SK-N-SH (cell line): ENCODE measurements around the gene ARHGAP8. TPM values are rescaled to one million over a fixed set of nuclear protein-coding genes. Genes with fewer than 3 reads are reported as not detected.

Experiments
- CTCF ChIA-PET: fragments of 300-600, 350-600 bp; formaldehyde crosslinking; extraction: SDS; loops from one replicate; lab custom pipeline; 2021; lab: Yijun Ruan, JAX
- POLR2A ChIA-PET: fragments of 350-600 bp; sonication (Branson Sonifier 250); formaldehyde crosslinking; extraction: SDS; loops from one replicate; lab custom pipeline; 2020; ENCODE audit warnings: antibody characterized with exemption, inconsistent platforms; lab: Yijun Ruan, JAX
- DNase-seq: peaks from one replicate; pipeline ENCODE4 v3.0.0; 2012
- H2AFZ ChIP-seq: fragments of 200-600 bp; sonication (generic); 2 replicates; pipeline ENCODE4 v1.8.1; 2016; ENCODE audit warnings: antibody characterized with exemption, mild to moderate bottlenecking, low read depth
- H3F3A ChIP-seq: fragments of 200-600 bp; sonication (generic); replicated peaks from 2 replicates; pipeline ENCODE3; 2016; ENCODE audit warnings: antibody characterized with exemption, mild to moderate bottlenecking; ENCODE audit not compliant: insufficient read depth
- H3K27ac ChIP-seq, 2 experiments: fragments of 200-500 bp in 1 of 2; fragments of 200-600 bp in 1 of 2; sonication (Bioruptor generic) in 1 of 2; sonication (generic), shearing (Covaris generic) in 1 of 2; 2 replicates each; pipeline versions ENCODE4 v1.5.1 to v1.6.1; 2014 to 2016; ENCODE audit warnings: low read depth in 2 of 2, inconsistent platforms in 1 of 2, low read length in 1 of 2, mild to moderate bottlenecking in 1 of 2, mixed read lengths in 1 of 2
- H3K27me3 ChIP-seq: fragments of 200-600 bp; sonication (generic), shearing (Covaris generic); 2 replicates; pipeline ENCODE4 v1.6.1; 2016; ENCODE audit warnings: mixed run types; ENCODE audit not compliant: insufficient read depth
- H3K36me3 ChIP-seq, 2 experiments: fragments of 200-500 bp in 1 of 2; fragments of 200-600 bp in 1 of 2; sonication (Bioruptor generic) in 1 of 2; sonication (generic) in 1 of 2; replicated peaks in 1 of 2; 2 replicates each; pipeline versions ENCODE3 to v1.5.1; 2014 to 2016; ENCODE audit warnings: low read length in 1 of 2, mild to moderate bottlenecking in 1 of 2; ENCODE audit not compliant: insufficient read depth in 2 of 2, control insufficient read depth in 1 of 2
- H3K4me1 ChIP-seq, 2 experiments: fragments of 200-500 bp in 1 of 2; fragments of 200-600 bp in 1 of 2; sonication (Bioruptor generic) in 1 of 2; sonication (generic), shearing (Covaris generic) in 1 of 2; 2 replicates each; pipeline versions ENCODE4 v1.5.1 to v1.6.1; 2014 to 2016; ENCODE audit warnings: low read depth in 1 of 2, low read length in 1 of 2, mixed run types in 1 of 2; ENCODE audit not compliant: insufficient read depth in 2 of 2, control insufficient read depth in 1 of 2
- H3K4me2 ChIP-seq: fragments of 200-600 bp; sonication (generic), shearing (Covaris generic); 2 replicates; pipeline ENCODE4 v1.6.1; 2017; ENCODE audit warnings: mixed run types
- H3K4me3 ChIP-seq, 2 experiments: fragments of 200-500 bp in 1 of 2; fragments of 200-600 bp in 1 of 2; sonication (Bioruptor generic) in 1 of 2; sonication (generic), shearing (Covaris generic) in 1 of 2; 2 replicates each; pipeline versions ENCODE4 v1.5.1 to v1.8.1; 2014 to 2016; ENCODE audit warnings: low read depth in 2 of 2, inconsistent platforms in 1 of 2, low read length in 1 of 2, mild to moderate bottlenecking in 1 of 2, mixed read lengths in 1 of 2, moderate library complexity in 1 of 2
- H3K79me2 ChIP-seq: fragments of 200-600 bp; sonication (generic); 2 replicates; pipeline ENCODE4 v1.8.1; 2017; ENCODE audit warnings: mild to moderate bottlenecking; ENCODE audit not compliant: insufficient read depth
- H3K9ac ChIP-seq: fragments of 200-600 bp; sonication (generic); 2 replicates; pipeline ENCODE4 v1.6.1; 2017; ENCODE audit warnings: mixed run types
- H3K9me2 ChIP-seq: fragments of 200-600 bp; sonication (generic); 2 replicates; pipeline ENCODE4 v1.6.1; 2017; ENCODE audit warnings: mixed run types
- H3K9me3 ChIP-seq: fragments of 200-600 bp; sonication (generic); 2 replicates; pipeline ENCODE4 v1.6.1; 2017; ENCODE audit warnings: mixed run types, mild to moderate bottlenecking, moderate library complexity
- H4K20me1 ChIP-seq: fragments of 200-600 bp; sonication (generic); 2 replicates; pipeline ENCODE4 v1.6.1; 2017; ENCODE audit warnings: mild to moderate bottlenecking, mixed run types; ENCODE audit not compliant: insufficient read depth
- EP300 ChIP-seq, 2 experiments: IDR thresholded peaks; 2 replicates each; pipeline versions ENCODE4 v1.4.0 to v1.6.1; 2012; ENCODE audit warnings: borderline replicate concordance in 1 of 2, low read depth in 1 of 2, low read length in 1 of 2
- FOSL2 ChIP-seq: IDR thresholded peaks from 2 replicates; pipeline ENCODE4 v1.4.0; 2012; ENCODE audit warnings: low read depth, mild to moderate bottlenecking, moderate library complexity, borderline replicate concordance
- FOXM1 ChIP-seq: IDR thresholded peaks from 2 replicates; pipeline ENCODE4 v1.4.0; 2012; ENCODE audit warnings: low read depth, mild to moderate bottlenecking
- GABPA ChIP-seq: IDR thresholded peaks from 2 replicates; pipeline ENCODE4 v1.4.0; 2012; ENCODE audit warnings: low read depth, mild to moderate bottlenecking
- GATA2 ChIP-seq: sonication (generic); formaldehyde crosslinking; IDR thresholded peaks from 2 replicates; pipeline ENCODE4 v1.5.0; 2020; ENCODE audit warnings: mild to moderate bottlenecking, missing genetic modification reagents
- MXI1 ChIP-seq: IDR thresholded peaks from 2 replicates; pipeline ENCODE4 v1.6.1; 2012; ENCODE audit warnings: mild to moderate bottlenecking, low read depth, low read length, improper control_type of control experiment
- NFIC ChIP-seq: IDR thresholded peaks from 2 replicates; pipeline ENCODE4 v1.4.0; 2012; ENCODE audit warnings: borderline replicate concordance
- POLR2AphosphoS5 ChIP-seq: IDR thresholded peaks from 2 replicates; pipeline ENCODE4 v1.6.1; 2012; ENCODE audit warnings: low read depth, low read length
- RCOR1 ChIP-seq: fragments of 150-350 bp; IDR thresholded peaks from 2 replicates; pipeline ENCODE4 v1.6.1; 2017; ENCODE audit warnings: antibody characterized with exemption, low read length
- RFX5 ChIP-seq: IDR thresholded peaks from 2 replicates; pipeline ENCODE4 v1.6.1; 2012; ENCODE audit warnings: mild to moderate bottlenecking, improper control_type of control experiment, low read length
- RXRA ChIP-seq: IDR thresholded peaks from 2 replicates; pipeline ENCODE4 v1.4.0; 2012; ENCODE audit warnings: low read depth, mild to moderate bottlenecking, borderline replicate concordance
- SIN3A ChIP-seq: IDR thresholded peaks from 2 replicates; pipeline ENCODE4 v1.6.1; 2012; ENCODE audit warnings: low read depth, mild to moderate bottlenecking, low read length, moderate library complexity, borderline replicate concordance
- TAF1 ChIP-seq: IDR thresholded peaks from 2 replicates; pipeline ENCODE4 v1.6.1; 2012; ENCODE audit warnings: low read depth, mild to moderate bottlenecking, low read length, moderate library complexity, borderline replicate concordance
- TEAD4 ChIP-seq: IDR thresholded peaks from 2 replicates; pipeline ENCODE4 v1.4.0; 2012; ENCODE audit warnings: mild to moderate bottlenecking, borderline replicate concordance; ENCODE audit not compliant: insufficient read depth
- YY1 ChIP-seq: IDR thresholded peaks from 2 replicates; pipeline ENCODE4 v1.4.0; 2012; ENCODE audit warnings: low read depth, mild to moderate bottlenecking
- WGBS: methylation state at CpG from one replicate; pipeline ENCODE4 v1.1.6; 2017; ENCODE audit warnings: low lambda C conversion rate; 5-methylcytosine and 5-hydroxymethylcytosine counted together
- polyA plus RNA-seq, 3 experiments: library from polyadenylated mRNA; depleted of rRNA; stranded (reverse); fragments of >200 nt; gene quantifications; 2 replicates each; pipeline ENCODE4 v1.2.3, GENCODE V29; 2012
- TF ChIP-seq, protein P1 (sequence below): IDR thresholded peaks from 2 replicates; pipeline ENCODE4; 2012
- TF ChIP-seq, protein P2 (sequence below): IDR thresholded peaks from 2 replicates; pipeline ENCODE4 v1.4.0; 2012; ENCODE audit warnings: low read depth, borderline replicate concordance
- TF ChIP-seq, protein P3 (sequence below): fragments of 150-350 bp; IDR thresholded peaks from 2 replicates; pipeline ENCODE4 v1.6.1; 2016; ENCODE audit warnings: mild to moderate bottlenecking, low read depth, low read length
- TF ChIP-seq, protein P4 (sequence below): IDR thresholded peaks from 2 replicates; pipeline ENCODE4 v1.4.0; 2012; ENCODE audit warnings: low read depth

ARHGAP8 gene
- polyA plus RNA-seq, 1 of the 3 experiments (the other 2 are of a cell fraction) = 0.08 TPM

DNA sequence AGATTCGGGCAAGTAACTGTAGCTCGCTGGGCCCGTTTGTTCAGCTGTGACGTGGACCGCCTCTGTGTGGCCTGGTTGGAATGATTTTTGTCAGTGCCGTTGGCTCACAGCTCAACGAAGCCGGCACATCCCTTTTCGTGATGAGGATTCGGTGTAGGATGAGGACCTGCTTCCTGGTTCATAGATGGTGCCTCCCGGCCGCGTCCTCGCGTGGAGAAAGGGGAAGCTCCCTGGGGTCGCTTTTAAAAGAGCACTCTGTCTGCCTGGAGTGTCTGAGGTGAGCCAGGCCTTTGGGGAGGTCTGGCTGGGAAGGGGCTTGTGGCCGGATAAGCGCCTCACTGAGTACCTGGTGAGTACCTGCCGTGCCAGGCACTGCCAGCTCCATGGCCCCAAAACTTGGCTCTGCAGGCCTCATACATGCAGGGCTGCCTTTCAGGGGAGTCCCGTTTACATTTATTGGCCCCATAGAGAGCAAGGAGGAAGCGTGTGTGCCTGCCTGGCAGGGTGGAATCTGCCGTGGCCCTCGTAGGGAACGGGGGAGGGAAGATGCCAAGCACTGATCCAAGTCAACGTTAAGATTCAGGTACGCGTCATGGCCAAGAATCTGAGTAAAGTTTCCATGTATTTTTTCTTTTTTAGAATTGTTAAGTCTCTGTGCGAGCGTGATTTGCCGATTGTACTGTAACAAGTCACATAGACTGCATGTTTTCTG lies 88.4 kb downstream of the ARHGAP8 start:
- ChIA-PET CTCF (interaction anchor here (1.5 to 1.6 kb wide), 3 partner anchors 11 to 256 kb away, joined by 3 to 5 read pairs (median 5); no protein-coding TSS in a partner anchor), POLR2A (no interaction called here)

More for the DNA sequence above, 88.4 kb downstream of the ARHGAP8 start:
- Histone ChIP-seq H2AFZ (no peak overlapping the region), H3K9me3 (no peaks in the 10 kb centered on the region), H3K9me2 (no peaks in the 10 kb centered on the region), H3K27ac (no peak overlapping the region), H3K79me2 (no peaks in the 10 kb centered on the region), H3K36me3 (no peaks in the 10 kb centered on the region), H3F3A (no peaks in the 10 kb centered on the region), H3K4me2 (no peak overlapping the region), H3K9ac (no peak overlapping the region), H3K4me1 (peaks cover 0 to 7% of the 10 kb centered on the region in 2 experiments; a peak in 1 of 4 replicates), H4K20me1 (no peaks in the 10 kb centered on the region), H3K27me3 (no peaks in the 10 kb centered on the region), H3K4me3 (no peak overlapping the region)
- DNase-seq = no peak
- 59% methylated on average over 21 of the region's 30 CpGs for WGBS
- TF ChIP-seq NFIC = no peak
- TF ChIP-seq, protein P1, sequence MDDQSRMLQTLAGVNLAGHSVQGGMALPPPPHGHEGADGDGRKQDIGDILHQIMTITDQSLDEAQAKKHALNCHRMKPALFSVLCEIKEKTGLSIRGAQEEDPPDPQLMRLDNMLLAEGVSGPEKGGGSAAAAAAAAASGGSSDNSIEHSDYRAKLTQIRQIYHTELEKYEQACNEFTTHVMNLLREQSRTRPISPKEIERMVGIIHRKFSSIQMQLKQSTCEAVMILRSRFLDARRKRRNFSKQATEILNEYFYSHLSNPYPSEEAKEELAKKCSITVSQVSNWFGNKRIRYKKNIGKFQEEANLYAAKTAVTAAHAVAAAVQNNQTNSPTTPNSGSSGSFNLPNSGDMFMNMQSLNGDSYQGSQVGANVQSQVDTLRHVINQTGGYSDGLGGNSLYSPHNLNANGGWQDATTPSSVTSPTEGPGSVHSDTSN = no peak
- TF ChIP-seq FOXM1 = no peak
- TF ChIP-seq TAF1 = no peak
- no peak for TF ChIP-seq GABPA
- TF ChIP-seq EP300 (IDR thresholded peaks at IDR 0.05; ENCODE audit: borderline replicate concordance in 1 of 2, low read depth in 1 of 2, low read length in 1 of 2) = no peak
- no peak for TF ChIP-seq YY1
- TF ChIP-seq GATA2 (CRISPR knock-in tag) = no peak
- no peak for TF ChIP-seq SIN3A
- TF ChIP-seq, protein P2, sequence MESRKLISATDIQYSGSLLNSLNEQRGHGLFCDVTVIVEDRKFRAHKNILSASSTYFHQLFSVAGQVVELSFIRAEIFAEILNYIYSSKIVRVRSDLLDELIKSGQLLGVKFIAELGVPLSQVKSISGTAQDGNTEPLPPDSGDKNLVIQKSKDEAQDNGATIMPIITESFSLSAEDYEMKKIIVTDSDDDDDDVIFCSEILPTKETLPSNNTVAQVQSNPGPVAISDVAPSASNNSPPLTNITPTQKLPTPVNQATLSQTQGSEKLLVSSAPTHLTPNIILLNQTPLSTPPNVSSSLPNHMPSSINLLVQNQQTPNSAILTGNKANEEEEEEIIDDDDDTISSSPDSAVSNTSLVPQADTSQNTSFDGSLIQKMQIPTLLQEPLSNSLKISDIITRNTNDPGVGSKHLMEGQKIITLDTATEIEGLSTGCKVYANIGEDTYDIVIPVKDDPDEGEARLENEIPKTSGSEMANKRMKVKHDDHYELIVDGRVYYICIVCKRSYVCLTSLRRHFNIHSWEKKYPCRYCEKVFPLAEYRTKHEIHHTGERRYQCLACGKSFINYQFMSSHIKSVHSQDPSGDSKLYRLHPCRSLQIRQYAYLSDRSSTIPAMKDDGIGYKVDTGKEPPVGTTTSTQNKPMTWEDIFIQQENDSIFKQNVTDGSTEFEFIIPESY = no peak
- TF ChIP-seq POLR2AphosphoS5 = no peak
- TF ChIP-seq RXRA = no peak
- no peak for TF ChIP-seq TEAD4
- TF ChIP-seq, protein P3, sequence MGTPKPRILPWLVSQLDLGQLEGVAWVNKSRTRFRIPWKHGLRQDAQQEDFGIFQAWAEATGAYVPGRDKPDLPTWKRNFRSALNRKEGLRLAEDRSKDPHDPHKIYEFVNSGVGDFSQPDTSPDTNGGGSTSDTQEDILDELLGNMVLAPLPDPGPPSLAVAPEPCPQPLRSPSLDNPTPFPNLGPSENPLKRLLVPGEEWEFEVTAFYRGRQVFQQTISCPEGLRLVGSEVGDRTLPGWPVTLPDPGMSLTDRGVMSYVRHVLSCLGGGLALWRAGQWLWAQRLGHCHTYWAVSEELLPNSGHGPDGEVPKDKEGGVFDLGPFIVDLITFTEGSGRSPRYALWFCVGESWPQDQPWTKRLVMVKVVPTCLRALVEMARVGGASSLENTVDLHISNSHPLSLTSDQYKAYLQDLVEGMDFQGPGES = no peak
- TF ChIP-seq RCOR1 = no peak
- TF ChIP-seq FOSL2 = no peak
- no peak for TF ChIP-seq RFX5
- no peak for TF ChIP-seq MXI1
- TF ChIP-seq, protein P4, sequence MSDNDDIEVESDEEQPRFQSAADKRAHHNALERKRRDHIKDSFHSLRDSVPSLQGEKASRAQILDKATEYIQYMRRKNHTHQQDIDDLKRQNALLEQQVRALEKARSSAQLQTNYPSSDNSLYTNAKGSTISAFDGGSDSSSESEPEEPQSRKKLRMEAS = no peak
